ENCODE results near the gene NAPA. TPM values are rescaled to one million over a fixed set of nuclear protein-coding genes. Genes with fewer than 3 reads are reported as not detected.

Gene NAPA
- total RNA-seq, 4 donors from 2014 or later = 127 to 272 (median 212) TPM

DNA sequence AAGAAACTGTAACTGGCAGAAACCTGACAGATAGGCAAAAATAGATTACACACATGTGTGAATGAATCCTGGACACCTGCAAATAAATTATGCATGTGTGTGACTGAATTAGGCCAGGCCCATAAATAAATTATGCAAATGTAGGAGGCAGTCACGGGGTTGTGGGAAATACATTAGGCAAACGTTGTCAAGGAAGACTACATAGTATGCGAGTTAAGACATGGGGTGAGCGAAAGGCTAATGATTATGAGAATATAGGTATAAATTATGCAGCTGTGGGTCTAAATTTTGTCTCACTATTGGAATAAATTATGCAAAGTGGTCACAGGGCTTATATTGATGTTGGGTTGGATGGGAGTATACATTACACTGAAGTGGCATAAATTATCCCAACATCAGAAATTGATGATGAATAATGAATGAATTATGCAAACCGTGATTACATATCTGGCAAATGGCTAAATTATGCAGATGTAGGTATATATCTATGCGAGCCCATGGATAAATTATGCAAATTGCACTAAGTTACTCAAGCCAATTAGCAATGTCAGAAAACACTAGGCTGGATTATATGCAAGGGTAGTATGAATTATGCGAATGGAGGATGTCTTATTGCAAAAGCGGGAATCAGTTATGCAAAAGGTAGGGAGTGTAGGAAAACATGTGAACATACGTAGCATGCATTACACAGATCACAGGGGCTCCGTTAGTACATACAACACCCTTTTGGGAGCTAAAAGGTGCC is 50.0 kb downstream of the NAPA start:
- Histone ChIP-seq H3K36me3 (no peaks in the 10 kb centered on the region), H3K9me3 (no peaks in the 10 kb centered on the region), H3K27ac (no peak overlapping the region), H3K27me3 (peaks cover 22 to 38% (median 24%) of the 10 kb centered on the region in 3 donors), H3K4me3 (no peak overlapping the region), H3K4me1 (no peaks in the 10 kb centered on the region)
- intact Hi-C loops (cut with DNase I; ENCODE audit: low total_unique reads) (no loop called here), in situ Hi-C loops (cut with MboI; ENCODE audit: low sequenced_read_pairs in 4 of 4) (no loop called here)
- no peak for DNase-seq
- ATAC-seq = no peak
- no peak for TF ChIP-seq POLR2A (IDR thresholded peaks at IDR 0.05)
- TF ChIP-seq, protein P1, sequence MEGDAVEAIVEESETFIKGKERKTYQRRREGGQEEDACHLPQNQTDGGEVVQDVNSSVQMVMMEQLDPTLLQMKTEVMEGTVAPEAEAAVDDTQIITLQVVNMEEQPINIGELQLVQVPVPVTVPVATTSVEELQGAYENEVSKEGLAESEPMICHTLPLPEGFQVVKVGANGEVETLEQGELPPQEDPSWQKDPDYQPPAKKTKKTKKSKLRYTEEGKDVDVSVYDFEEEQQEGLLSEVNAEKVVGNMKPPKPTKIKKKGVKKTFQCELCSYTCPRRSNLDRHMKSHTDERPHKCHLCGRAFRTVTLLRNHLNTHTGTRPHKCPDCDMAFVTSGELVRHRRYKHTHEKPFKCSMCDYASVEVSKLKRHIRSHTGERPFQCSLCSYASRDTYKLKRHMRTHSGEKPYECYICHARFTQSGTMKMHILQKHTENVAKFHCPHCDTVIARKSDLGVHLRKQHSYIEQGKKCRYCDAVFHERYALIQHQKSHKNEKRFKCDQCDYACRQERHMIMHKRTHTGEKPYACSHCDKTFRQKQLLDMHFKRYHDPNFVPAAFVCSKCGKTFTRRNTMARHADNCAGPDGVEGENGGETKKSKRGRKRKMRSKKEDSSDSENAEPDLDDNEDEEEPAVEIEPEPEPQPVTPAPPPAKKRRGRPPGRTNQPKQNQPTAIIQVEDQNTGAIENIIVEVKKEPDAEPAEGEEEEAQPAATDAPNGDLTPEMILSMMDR (IDR thresholded peaks at IDR 0.05 in 4 of 5, conservative IDR thresholded peaks at IDR 0.05 in 1 of 5) = no peak

DNA sequence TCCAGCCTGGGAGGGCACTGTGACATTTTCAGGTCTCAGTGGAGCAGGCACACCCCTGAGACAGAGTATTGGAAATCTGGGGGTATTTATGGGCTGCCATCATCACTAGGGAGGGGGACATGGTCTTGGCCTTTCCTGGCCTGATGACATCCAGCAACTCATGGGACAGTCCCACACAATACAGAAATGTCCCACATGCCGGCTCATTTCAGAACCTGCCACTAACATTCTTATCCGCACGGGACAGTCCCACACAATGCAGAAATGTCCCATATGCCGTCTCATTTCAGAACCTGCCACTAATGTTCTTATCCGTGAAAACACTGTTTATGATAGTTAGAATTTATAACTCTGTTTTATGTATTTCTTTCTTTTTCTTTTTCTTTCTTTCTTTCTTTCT is 53.0 kb downstream of the NAPA start:
- Histone ChIP-seq H3K27ac (no peak overlapping the region), H3K4me1 (no peaks in the 10 kb centered on the region), H3K9me3 (no peaks in the 10 kb centered on the region), H3K4me3 (no peak overlapping the region), H3K36me3 (no peaks in the 10 kb centered on the region), H3K27me3 (peaks cover 30 to 44% (median 35%) of the 10 kb centered on the region in 3 donors)
- in situ Hi-C loops (cut with MboI; ENCODE audit: low sequenced_read_pairs in 4 of 4) (no loop called here), intact Hi-C loops (cut with DNase I; ENCODE audit: low total_unique reads) (no loop called here)
- no peak for ATAC-seq
- DNase-seq = no peak
- TF ChIP-seq, protein P1 (IDR thresholded peaks at IDR 0.05 in 4 of 5, conservative IDR thresholded peaks at IDR 0.05 in 1 of 5) = no peak
- no peak for TF ChIP-seq POLR2A (IDR thresholded peaks at IDR 0.05)

DNA sequence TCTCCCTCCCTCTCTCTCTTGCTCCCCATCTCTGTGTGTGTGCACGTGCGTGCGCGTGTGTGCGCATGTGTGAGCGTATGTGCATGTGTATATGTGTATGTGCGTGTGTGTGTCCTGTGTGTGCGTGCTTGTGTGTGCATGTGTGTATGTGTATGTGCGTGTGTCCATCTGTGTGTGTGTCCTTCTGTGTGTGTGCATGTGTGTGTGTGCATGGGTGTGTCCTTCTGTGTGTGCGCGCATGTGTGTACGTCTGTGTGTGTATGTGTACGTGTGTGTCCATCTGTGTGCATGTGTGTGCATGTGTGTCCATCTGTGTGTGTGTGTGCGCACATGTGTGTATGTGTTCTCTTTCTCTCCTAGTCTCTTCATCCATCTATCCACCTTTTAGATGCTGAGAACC is 55.4 kb downstream of the NAPA start:
- no peak for TF ChIP-seq POLR2A (IDR thresholded peaks at IDR 0.05)
- TF ChIP-seq, protein P1 (IDR thresholded peaks at IDR 0.05 in 4 of 5, conservative IDR thresholded peaks at IDR 0.05 in 1 of 5) = no peak
- Histone ChIP-seq H3K9me3 (peaks cover 0 to 8% (median 7%) of the 10 kb centered on the region in 3 donors), H3K27ac (no peak overlapping the region), H3K36me3 (no peaks in the 10 kb centered on the region), H3K4me1 (no peaks in the 10 kb centered on the region), H3K4me3 (no peak overlapping the region), H3K27me3 (peaks cover 30 to 58% (median 52%) of the 10 kb centered on the region in 3 donors)
- intact Hi-C loops (cut with DNase I; ENCODE audit: low total_unique reads) = no loop called here
- ATAC-seq = no peak
- in situ Hi-C loops (cut with MboI; ENCODE audit: low sequenced_read_pairs in 4 of 4) = no loop called here
- no peak for DNase-seq

DNA sequence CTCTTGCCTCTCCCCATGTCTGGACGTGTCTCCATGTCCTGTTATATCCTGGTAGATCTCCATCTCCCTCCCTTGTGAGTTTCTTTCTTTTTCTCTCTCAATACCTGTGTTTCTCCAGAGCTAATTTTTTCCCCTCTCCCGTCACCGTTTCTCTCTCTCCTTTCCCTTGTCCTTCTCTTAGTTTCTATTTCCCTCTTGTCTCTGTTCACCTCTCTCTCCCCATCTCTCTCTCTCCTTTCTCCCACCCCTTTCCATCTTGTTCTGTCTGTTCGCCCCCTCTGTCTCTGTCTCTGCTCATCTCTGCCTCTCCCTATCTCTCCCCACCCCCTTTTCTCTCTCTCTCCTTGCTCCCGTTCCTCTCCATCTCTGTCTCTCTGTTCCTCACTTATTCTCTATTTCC is 56.2 kb downstream of the NAPA start:
- no peak overlapping the region for H3K4me3 ChIP-seq
- DNase-seq (no peak), ATAC-seq (no peak)
- H3K27me3 ChIP-seq = peaks cover 30 to 62% (median 52%) of the 10 kb centered on the region in 3 donors
- no peaks in the 10 kb centered on the region for H3K4me1 ChIP-seq
- H3K9me3 ChIP-seq = peaks cover 0 to 8% (median 7%) of the 10 kb centered on the region in 3 donors
- no peaks in the 10 kb centered on the region for H3K36me3 ChIP-seq
- TF ChIP-seq, protein P1 (IDR thresholded peaks at IDR 0.05 in 4 of 5, conservative IDR thresholded peaks at IDR 0.05 in 1 of 5) = no peak
- no peak for TF ChIP-seq POLR2A (IDR thresholded peaks at IDR 0.05)
- no peak overlapping the region for H3K27ac ChIP-seq
- intact Hi-C loops (cut with DNase I; ENCODE audit: low total_unique reads) = no loop called here
- in situ Hi-C loops (cut with MboI; ENCODE audit: low sequenced_read_pairs in 4 of 4) = no loop called here
